WTC11 (cell line): ENCODE results near the gene GAS5. TPM values are rescaled to one million over a fixed set of nuclear protein-coding genes. Genes with fewer than 3 reads are reported as not detected.

ENCODE experiments used
- ATAC-seq: fragments of 200-7000 bp; cut with Tn5 transposase; 2 replicates; pipeline ENCODE4 v1.10.0; 2021; ENCODE audit warnings: mild to moderate bottlenecking, moderate library complexity
- CTCF ChIA-PET: fragments of 300-600 bp; sonication (Branson Sonifier 250); formaldehyde crosslinking; loops from one replicate; lab custom pipeline; 2021; ENCODE audit warnings: antibody characterized with exemption; lab: Charles Lee
- POLR2A ChIA-PET: fragments of 350-600 bp; sonication (Branson Sonifier 250); formaldehyde crosslinking; loops from one replicate; lab custom pipeline; 2021; ENCODE audit warnings: antibody characterized with exemption; lab: Charles Lee
- DNase-seq: peaks from one replicate; pipeline ENCODE4 v3.0.0; 2021; ENCODE audit warnings: low spot score
- H3K27ac Mint-ChIP-seq: 2 replicates; pipeline ENCODE4 v1.8.0; 2021; ENCODE audit warnings: mixed read lengths
- H3K27me3 Mint-ChIP-seq: 2 replicates; pipeline ENCODE4 v1.8.0; 2021; ENCODE audit warnings: low read depth, mild to moderate bottlenecking, moderate library complexity, mixed read lengths
- H3K36me3 Mint-ChIP-seq: 2 replicates; pipeline ENCODE4 v1.8.0; 2021; ENCODE audit warnings: mixed read lengths
- H3K4me1 Mint-ChIP-seq: 2 replicates; pipeline ENCODE4 v1.8.0; 2022; ENCODE audit warnings: mixed read lengths
- H3K4me3 Mint-ChIP-seq: 2 replicates; pipeline ENCODE4 v1.8.0; 2021; ENCODE audit warnings: mild to moderate bottlenecking, moderate library complexity, mixed read lengths
- H3K9me3 Mint-ChIP-seq: 2 replicates; pipeline ENCODE4 v1.8.0; 2021; ENCODE audit warnings: mixed read lengths
- AFF4 ChIP-seq: sonication (generic); formaldehyde crosslinking; IDR thresholded peaks from 2 replicates; pipeline ENCODE4 v1.8.1; 2023; ENCODE audit warnings: mild to moderate bottlenecking, missing genetic modification reagents, borderline replicate concordance
- E2F4 ChIP-seq: sonication (generic); formaldehyde crosslinking; IDR thresholded peaks from 2 replicates; pipeline ENCODE4 v1.8.1; 2022; ENCODE audit warnings: low read depth, mild to moderate bottlenecking, moderate library complexity, missing genetic modification reagents, borderline replicate concordance
- GTF2I ChIP-seq: fragments of 250-450 bp; sonication (Bioruptor Pico); conservative IDR thresholded peaks from 2 replicates; pipeline ENCODE4 v1.4.0; 2021; ENCODE audit warnings: mild to moderate bottlenecking
- MXD4 ChIP-seq: fragments of 250-450 bp; sonication (Bioruptor Pico); IDR thresholded peaks from 2 replicates; pipeline ENCODE4 v1.8.0; 2021; ENCODE audit warnings: mild to moderate bottlenecking, moderate library complexity, borderline replicate concordance
- MYBL2 ChIP-seq: sonication (generic); formaldehyde crosslinking; IDR thresholded peaks from 2 replicates; pipeline ENCODE4 v1.8.1; 2023; ENCODE audit warnings: mild to moderate bottlenecking, moderate library complexity, missing genetic modification reagents
- NFE2L1 ChIP-seq: sonication (generic); formaldehyde crosslinking; IDR thresholded peaks from 2 replicates; pipeline ENCODE4 v1.8.1; 2023; ENCODE audit warnings: missing genetic modification reagents
- PRDM15 ChIP-seq: sonication (generic); formaldehyde crosslinking; IDR thresholded peaks from 2 replicates; pipeline ENCODE4 v1.8.0; 2022; ENCODE audit warnings: missing genetic modification reagents
- PREB ChIP-seq: sonication (generic); formaldehyde crosslinking; IDR thresholded peaks from 2 replicates; pipeline ENCODE4 v1.8.1; 2022; ENCODE audit warnings: mild to moderate bottlenecking, missing genetic modification reagents, moderate library complexity, borderline replicate concordance
- RORB ChIP-seq: fragments of 250-450 bp; sonication (Bioruptor Pico); IDR thresholded peaks from 2 replicates; pipeline ENCODE4 v1.9.0; 2021; ENCODE audit warnings: mild to moderate bottlenecking
- USF1 ChIP-seq: sonication (generic); formaldehyde crosslinking; IDR thresholded peaks from 2 replicates; pipeline ENCODE4 v1.8.0; 2022; ENCODE audit warnings: mild to moderate bottlenecking, missing genetic modification reagents
- ZBTB43 ChIP-seq: sonication (generic); formaldehyde crosslinking; IDR thresholded peaks from 2 replicates; pipeline ENCODE4 v1.8.1; 2023; ENCODE audit warnings: mild to moderate bottlenecking, missing genetic modification reagents
- ZNF416 ChIP-seq: fragments of 250-450 bp; sonication (Bioruptor Pico); IDR thresholded peaks from 2 replicates; pipeline ENCODE4 v1.9.0; 2021; ENCODE audit warnings: mild to moderate bottlenecking, inconsistent platforms
- total RNA-seq: library from RNA; stranded (reverse); gene quantifications from 3 replicates; pipeline ENCODE4 v1.2.3, GENCODE V29; 2021
- TF ChIP-seq, protein P1 (sequence below): fragments of 250-450 bp; sonication (Bioruptor Pico); conservative IDR thresholded peaks from 2 replicates; pipeline ENCODE4 v1.9.0; 2021; ENCODE audit warnings: mild to moderate bottlenecking
- TF ChIP-seq, protein P2 (sequence below): fragments of 200-600 bp; IDR thresholded peaks from 2 replicates; pipeline ENCODE4 v1.8.0; 2022; ENCODE audit warnings: antibody characterized with exemption
- TF ChIP-seq, protein P3 (sequence below): sonication (generic); formaldehyde crosslinking; conservative IDR thresholded peaks from 2 replicates; pipeline ENCODE4 v1.8.1; 2023; ENCODE audit warnings: mild to moderate bottlenecking, low read depth, missing genetic modification reagents, moderate library complexity

Gene GAS5
- total RNA-seq, 1 experiment from 2014 or later: 818 TPM

DNA sequence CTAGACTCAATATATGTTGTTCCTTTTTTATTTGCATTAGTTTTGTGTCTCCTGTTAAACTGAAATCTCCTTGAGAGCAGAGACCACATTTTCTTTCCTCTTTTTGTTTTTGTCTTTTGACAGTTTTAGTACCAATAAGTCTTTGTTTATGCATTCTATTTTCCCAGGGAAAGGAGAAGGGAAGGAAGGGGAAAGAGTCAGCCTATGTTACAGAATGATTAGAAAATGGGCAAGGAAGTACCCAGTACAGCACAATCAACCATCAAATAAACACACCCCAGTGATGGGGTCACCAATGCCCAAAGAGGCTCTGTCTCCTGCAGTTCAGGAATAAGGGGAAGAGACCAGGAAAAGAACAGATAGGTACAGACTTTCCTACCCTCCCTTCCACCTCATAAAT, 10.5 kb upstream of the GAS5 start:
- no peak for ATAC-seq
- Mint-ChIP-seq H3K9me3 (peaks cover 3% of the 10 kb centered on the region), H3K4me3 (no peak overlapping the region), H3K27ac (no peak overlapping the region), H3K27me3 (no peaks in the 10 kb centered on the region), H3K4me1 (no peaks in the 10 kb centered on the region), H3K36me3 (peaks cover 34% of the 10 kb centered on the region)
- POLR2A ChIA-PET: no interaction called here
- TF ChIP-seq, protein P1, sequence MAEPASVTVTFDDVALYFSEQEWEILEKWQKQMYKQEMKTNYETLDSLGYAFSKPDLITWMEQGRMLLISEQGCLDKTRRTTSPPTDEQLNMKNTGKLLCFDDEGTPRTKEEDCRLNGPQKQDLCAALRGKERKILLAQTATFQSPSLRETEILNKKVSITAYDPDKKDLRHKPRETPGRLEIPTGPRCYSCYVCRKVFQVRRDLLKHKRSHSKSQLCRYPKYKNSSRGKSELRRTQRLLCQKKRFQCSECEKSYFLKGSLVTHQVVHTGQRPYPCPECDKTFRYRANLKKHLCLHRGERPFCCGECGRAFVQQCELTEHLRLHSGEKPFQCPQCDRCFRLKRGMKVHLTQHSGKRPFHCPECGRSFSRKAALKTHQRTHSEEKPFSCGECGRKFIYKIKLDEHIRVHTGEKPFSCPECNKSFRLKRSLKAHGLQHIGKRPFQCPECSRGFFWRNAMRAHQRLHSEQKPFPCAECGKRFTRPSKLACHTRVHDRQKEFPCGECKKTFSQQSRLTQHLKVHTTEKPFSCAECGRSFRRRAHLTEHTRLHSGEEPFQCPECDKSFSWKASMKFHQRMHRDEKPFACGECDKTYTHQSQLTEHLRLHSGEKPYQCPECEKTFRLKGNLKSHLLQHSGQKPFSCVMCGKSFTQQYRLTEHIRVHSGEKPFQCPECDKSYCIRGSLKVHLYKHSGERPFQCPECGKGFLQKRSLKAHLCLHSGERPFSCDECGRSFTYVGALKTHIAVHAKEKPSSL: no peak
- TF ChIP-seq ZBTB43 (CRISPR knock-in tag) (no peak), ZNF416 (CRISPR knock-in tag) (no peak), E2F4 (CRISPR knock-in tag) (no peak), RORB (CRISPR knock-in tag) (no peak), AFF4 (CRISPR knock-in tag) (no peak), GTF2I (CRISPR knock-in tag) (no peak), USF1 (CRISPR knock-in tag) (no peak), PRDM15 (CRISPR knock-in tag) (no peak), NFE2L1 (no peak), MXD4 (CRISPR knock-in tag) (no peak), PREB (CRISPR knock-in tag) (no peak), MYBL2 (CRISPR knock-in tag) (no peak)
- TF ChIP-seq, protein P2, sequence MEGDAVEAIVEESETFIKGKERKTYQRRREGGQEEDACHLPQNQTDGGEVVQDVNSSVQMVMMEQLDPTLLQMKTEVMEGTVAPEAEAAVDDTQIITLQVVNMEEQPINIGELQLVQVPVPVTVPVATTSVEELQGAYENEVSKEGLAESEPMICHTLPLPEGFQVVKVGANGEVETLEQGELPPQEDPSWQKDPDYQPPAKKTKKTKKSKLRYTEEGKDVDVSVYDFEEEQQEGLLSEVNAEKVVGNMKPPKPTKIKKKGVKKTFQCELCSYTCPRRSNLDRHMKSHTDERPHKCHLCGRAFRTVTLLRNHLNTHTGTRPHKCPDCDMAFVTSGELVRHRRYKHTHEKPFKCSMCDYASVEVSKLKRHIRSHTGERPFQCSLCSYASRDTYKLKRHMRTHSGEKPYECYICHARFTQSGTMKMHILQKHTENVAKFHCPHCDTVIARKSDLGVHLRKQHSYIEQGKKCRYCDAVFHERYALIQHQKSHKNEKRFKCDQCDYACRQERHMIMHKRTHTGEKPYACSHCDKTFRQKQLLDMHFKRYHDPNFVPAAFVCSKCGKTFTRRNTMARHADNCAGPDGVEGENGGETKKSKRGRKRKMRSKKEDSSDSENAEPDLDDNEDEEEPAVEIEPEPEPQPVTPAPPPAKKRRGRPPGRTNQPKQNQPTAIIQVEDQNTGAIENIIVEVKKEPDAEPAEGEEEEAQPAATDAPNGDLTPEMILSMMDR: no peak
- TF ChIP-seq, protein P3, sequence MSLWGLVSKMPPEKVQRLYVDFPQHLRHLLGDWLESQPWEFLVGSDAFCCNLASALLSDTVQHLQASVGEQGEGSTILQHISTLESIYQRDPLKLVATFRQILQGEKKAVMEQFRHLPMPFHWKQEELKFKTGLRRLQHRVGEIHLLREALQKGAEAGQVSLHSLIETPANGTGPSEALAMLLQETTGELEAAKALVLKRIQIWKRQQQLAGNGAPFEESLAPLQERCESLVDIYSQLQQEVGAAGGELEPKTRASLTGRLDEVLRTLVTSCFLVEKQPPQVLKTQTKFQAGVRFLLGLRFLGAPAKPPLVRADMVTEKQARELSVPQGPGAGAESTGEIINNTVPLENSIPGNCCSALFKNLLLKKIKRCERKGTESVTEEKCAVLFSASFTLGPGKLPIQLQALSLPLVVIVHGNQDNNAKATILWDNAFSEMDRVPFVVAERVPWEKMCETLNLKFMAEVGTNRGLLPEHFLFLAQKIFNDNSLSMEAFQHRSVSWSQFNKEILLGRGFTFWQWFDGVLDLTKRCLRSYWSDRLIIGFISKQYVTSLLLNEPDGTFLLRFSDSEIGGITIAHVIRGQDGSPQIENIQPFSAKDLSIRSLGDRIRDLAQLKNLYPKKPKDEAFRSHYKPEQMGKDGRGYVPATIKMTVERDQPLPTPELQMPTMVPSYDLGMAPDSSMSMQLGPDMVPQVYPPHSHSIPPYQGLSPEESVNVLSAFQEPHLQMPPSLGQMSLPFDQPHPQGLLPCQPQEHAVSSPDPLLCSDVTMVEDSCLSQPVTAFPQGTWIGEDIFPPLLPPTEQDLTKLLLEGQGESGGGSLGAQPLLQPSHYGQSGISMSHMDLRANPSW (CRISPR knock-in tag): no peak
- DNase-seq: no peak
- CTCF ChIA-PET: no interaction called here
